HL-60 (cell line): ENCODE data around the gene RGS1.

Experiments used
- CTCF ChIP-seq: IDR thresholded peaks from one replicate; pipeline ENCODE4 v1.5.1; 2011; ENCODE audit warnings: low read length, control low read depth, inconsistent platforms; ENCODE audit not compliant: insufficient read depth
- POLR2AphosphoS5 ChIP-seq: IDR thresholded peaks from 2 replicates; pipeline ENCODE4 v1.6.1; 2012; ENCODE audit warnings: low read depth
- REST ChIP-seq: IDR thresholded peaks from 2 replicates; pipeline ENCODE4 v1.6.1; 2012; ENCODE audit warnings: low read depth; ENCODE audit not compliant: insufficient replicate concordance
- SPI1 ChIP-seq: IDR thresholded peaks from 2 replicates; pipeline ENCODE4 v1.6.1; 2012; ENCODE audit warnings: low read depth, mild to moderate bottlenecking, borderline replicate concordance

- TF ChIP-seq CTCF (no peak), POLR2AphosphoS5 (no peak), SPI1 (no peak), REST (no peak)
Measured at GRCh38 chr1:192553741-192554140, 21.8 kb upstream of the RGS1 start.
